Endothelial cell of umbilical vein (primary cell): ENCODE results near the gene ADSS1. TPM values are rescaled to one million over a fixed set of nuclear protein-coding genes. Genes with fewer than 3 reads are reported as not detected.

Experiments
- BruUV-seq: library from RNA; stranded (reverse); fragments of 400-500 nt; replicated peaks from 2 replicates; lab custom pipeline; 2021; lab: Mats Ljungman, UMichigan
- CTCF ChIA-PET: fragments of 300-600, 350-600 bp; sonication (Branson Sonifier 250); formaldehyde crosslinking; loops from one replicate; lab custom pipeline; 2021; ENCODE audit warnings: antibody characterized with exemption, inconsistent platforms; lab: Charles Lee
- POLR2A ChIA-PET: fragments of 300-600, 350-600 bp; sonication (Branson Sonifier 250); formaldehyde crosslinking; loops from one replicate; lab custom pipeline; 2021; ENCODE audit warnings: antibody characterized with exemption, inconsistent platforms; lab: Charles Lee
- DNase-seq: peaks from one replicate; pipeline ENCODE4 v3.0.0-alpha.2; 2011; ENCODE audit warnings: low read depth, low spot score
- FAIRE-seq: peaks from 2 replicates; lab custom pipeline; 2011; peaks lifted over from hg19 to GRCh38; lab: Jason Lieb, UNC
- H2AFZ ChIP-seq: 2 replicates; pipeline ENCODE4 v1.6.0; 2012; ENCODE audit warnings: low read depth, low read length, control low read depth, inconsistent platforms
- H3K27ac ChIP-seq: 2 replicates; pipeline ENCODE4 v1.5.1; 2011; ENCODE audit warnings: low read depth, mild to moderate bottlenecking, control low read depth, low read length, moderate library complexity; ENCODE audit not compliant: insufficient read depth
- H3K27me3 ChIP-seq, 2 experiments: 2 replicates each; pipeline versions ENCODE4 v1.6.0 to v1.6.1; 2011; ENCODE audit warnings: low read length in 2 of 2, mixed read lengths in 1 of 2; ENCODE audit not compliant: control insufficient read depth in 2 of 2, insufficient read depth in 2 of 2
- H3K36me3 ChIP-seq, 2 experiments: 2 replicates in 1 of 2; 3 replicates in 1 of 2; pipeline ENCODE4 v1.5.1; 2011; ENCODE audit warnings: low read length in 2 of 2, mild to moderate bottlenecking in 1 of 2, moderate library complexity in 1 of 2; ENCODE audit not compliant: control insufficient read depth in 2 of 2, insufficient read depth in 2 of 2; ENCODE audit errors: extremely low read depth in 1 of 2
- H3K4me1 ChIP-seq: 3 replicates; pipeline ENCODE4 v1.5.1; 2011; ENCODE audit warnings: mild to moderate bottlenecking, low read length; ENCODE audit not compliant: control insufficient read depth, insufficient read depth; ENCODE audit errors: extremely low read depth
- H3K4me2 ChIP-seq: 2 replicates; pipeline ENCODE4 v1.6.1; 2011; ENCODE audit warnings: low read length, control low read depth, mixed read lengths; ENCODE audit not compliant: insufficient read depth
- H3K4me3 ChIP-seq, 3 experiments: fragments of 200-600 bp in 1 of 3; sonication (generic), shearing (Covaris generic) in 1 of 3; replicated peaks in 1 of 3; 2 replicates each; pipeline ENCODE4 v1.5.1; 2011 to 2016; ENCODE audit warnings: control low read depth in 3 of 3, low read length in 3 of 3, mild to moderate bottlenecking in 2 of 3, inconsistent platforms in 1 of 3, low read depth in 1 of 3, moderate library complexity in 1 of 3; ENCODE audit not compliant: insufficient read depth in 1 of 3
- H3K79me2 ChIP-seq: 2 replicates; pipeline ENCODE4 v1.6.0; 2012; ENCODE audit warnings: low read length, inconsistent platforms; ENCODE audit not compliant: control insufficient read depth, insufficient read depth
- H3K9ac ChIP-seq: replicated peaks from 2 replicates; pipeline ENCODE3; 2011; ENCODE audit warnings: low read length, control low read depth; ENCODE audit not compliant: insufficient read depth; ENCODE audit errors: extremely low read depth
- H3K9me1 ChIP-seq: replicated peaks from 3 replicates; pipeline ENCODE4 v1.6.0; 2011; ENCODE audit warnings: mild to moderate bottlenecking, low read length; ENCODE audit not compliant: control insufficient read depth, insufficient read depth; ENCODE audit errors: extremely low read depth
- H3K9me3 ChIP-seq: replicated peaks from 2 replicates; pipeline ENCODE4 v1.5.1; 2012; ENCODE audit warnings: low read length, inconsistent platforms; ENCODE audit not compliant: control insufficient read depth, insufficient read depth
- H4K20me1 ChIP-seq: replicated peaks from 2 replicates; pipeline ENCODE3; 2011; ENCODE audit warnings: mild to moderate bottlenecking, low read length; ENCODE audit not compliant: control insufficient read depth, insufficient read depth; ENCODE audit errors: extremely low read depth
- CTCF ChIP-seq, 2 donors: IDR thresholded peaks; 1 replicate in 1 of 2; 2 replicates in 1 of 2; pipeline ENCODE4 v1.5.1; 2011; ENCODE audit warnings: low read length in 2 of 2, mild to moderate bottlenecking in 2 of 2, moderate library complexity in 2 of 2, control low read depth in 1 of 2, inconsistent platforms in 1 of 2, low read depth in 1 of 2; ENCODE audit not compliant: insufficient read depth in 1 of 2; ENCODE audit errors: extremely low read depth in 1 of 2
- EZH2 ChIP-seq: IDR thresholded peaks from 2 replicates; pipeline ENCODE4 v1.6.1; 2012; ENCODE audit warnings: borderline replicate concordance, low read depth, mild to moderate bottlenecking, moderate library complexity, low read length, inconsistent platforms; ENCODE audit not compliant: severe bottlenecking
- FOS ChIP-seq: IDR thresholded peaks from 2 replicates; pipeline ENCODE4 v1.6.1; 2011; ENCODE audit warnings: mild to moderate bottlenecking, low read length, moderate library complexity, borderline replicate concordance; ENCODE audit not compliant: insufficient read depth
- GATA2 ChIP-seq: IDR thresholded peaks from 2 replicates; pipeline ENCODE4 v1.7.0; 2011; ENCODE audit warnings: low read depth, mild to moderate bottlenecking, moderate library complexity, mixed read lengths, low read length; ENCODE audit not compliant: insufficient read length, insufficient read depth
- JUN ChIP-seq: IDR thresholded peaks from 2 replicates; pipeline ENCODE4 v1.6.1; 2011; ENCODE audit warnings: borderline replicate concordance, low read depth; ENCODE audit not compliant: insufficient read length, insufficient read depth
- MAX ChIP-seq: IDR thresholded peaks from 2 replicates; pipeline ENCODE4 v1.6.1; 2011; ENCODE audit not compliant: insufficient read depth, insufficient read length
- MYC ChIP-seq: IDR thresholded peaks from one replicate; pipeline ENCODE4 v1.6.1; 2011; ENCODE audit warnings: mild to moderate bottlenecking, low read depth, low read length
- POLR2A ChIP-seq: IDR thresholded peaks from 2 replicates; pipeline ENCODE4 v1.6.1; 2012; ENCODE audit warnings: low read depth, mild to moderate bottlenecking, control low read depth, low read length
- POLR2AphosphoS5 ChIP-seq: IDR thresholded peaks from 2 replicates; pipeline ENCODE4 v1.6.1; 2012; ENCODE audit warnings: low read depth, mild to moderate bottlenecking, control low read depth, low read length, moderate library complexity; ENCODE audit not compliant: insufficient read depth
- dilution Hi-C: fragments of 300-500 bp; cut with MboI; formaldehyde crosslinking; loops from one replicate; pipeline ENCODE4 v1.15.0; 2019; ENCODE audit warnings: low sequenced_read_pairs; ENCODE audit not compliant: extremely low pct_ligation_motif_present
- intact Hi-C: fragments of 100-400 bp; cut with micrococcal nuclease; formaldehyde crosslinking; loops from one replicate; pipeline ENCODE4 v1.10.0; 2022
- polyA plus RNA-seq, 4 experiments: library from polyadenylated mRNA; depleted of rRNA in 3 of 4; stranded (reverse) in 3 of 4; unstranded in 1 of 4; fragments of >200 nt; gene quantifications; 2 replicates each; pipeline versions ENCODE4 v1.2.1 to v1.2.3, GENCODE V29; 2011 to 2012; ENCODE audit warnings: missing spikeins in 1 of 4
- total RNA-seq: library from RNA; stranded (reverse); gene quantifications from 2 replicates; pipeline ENCODE4 v1.2.3, GENCODE V29; 2021

Gene ADSS1
- total and polyA plus RNA-seq, 2 donors (not counting 3 experiments of a cell fraction or from before 2014, with no cell fraction given): 1.9 TPM

- Histone ChIP-seq H3K4me2 (no peak overlapping the region), H3K36me3 (peaks cover 0 to 20% of the 10 kb centered on the region in 2 experiments), H3K79me2 (no peaks in the 10 kb centered on the region), H3K9ac (no peak overlapping the region), H4K20me1 (no peaks in the 10 kb centered on the region), H3K4me1 (no peaks in the 10 kb centered on the region), H3K9me3 (no peaks in the 10 kb centered on the region), H3K27ac (no peak overlapping the region), H3K4me3 (no peak overlapping the region), H3K9me1 (no peaks in the 10 kb centered on the region), H3K27me3 (no peaks in the 10 kb centered on the region), H2AFZ (no peak overlapping the region)
- no peak for DNase-seq
- no peak for TF ChIP-seq POLR2A
- no peak for TF ChIP-seq POLR2AphosphoS5
- TF ChIP-seq JUN: no peak
- no peak for TF ChIP-seq EZH2
- TF ChIP-seq MYC: no peak
- no peak for TF ChIP-seq CTCF (IDR thresholded peaks at IDR 0.05; ENCODE audit: extremely low read depth in 1 of 2, insufficient read depth in 1 of 2, low read depth in 1 of 2, low read length in 2 of 2)
- TF ChIP-seq GATA2: no peak
- no peak for TF ChIP-seq MAX
- no peak for TF ChIP-seq FOS
- intact Hi-C loops (loop anchor here (10.0 kb wide), 1 partner anchor 207 kb away; the partner anchor contains the start of gene AHNAK2), dilution Hi-C loops (no loop called here)
- BruUV-seq: no TSS peak
- POLR2A ChIA-PET: no interaction called here
- CTCF ChIA-PET: interaction anchor here (1.0 to 1.8 kb wide), 2 partner anchors 53 to 58 kb away, joined by 7 to 8 read pairs; no protein-coding TSS in a partner anchor
- FAIRE-seq: no peak
Observed at GRCh38 chr14:104767634-104767918, 43.5 kb downstream of the ADSS1 start.
